NCI-H1694 treated with DMSO at 0.1 percent for 48 hours (cell line): ENCODE data around the gene NR4A1.

Experiments
- DNase-seq: peaks from one replicate; lab custom pipeline; 2025; lab: John Stamatoyannopoulos, UW

Gene NR4A1

DNA sequence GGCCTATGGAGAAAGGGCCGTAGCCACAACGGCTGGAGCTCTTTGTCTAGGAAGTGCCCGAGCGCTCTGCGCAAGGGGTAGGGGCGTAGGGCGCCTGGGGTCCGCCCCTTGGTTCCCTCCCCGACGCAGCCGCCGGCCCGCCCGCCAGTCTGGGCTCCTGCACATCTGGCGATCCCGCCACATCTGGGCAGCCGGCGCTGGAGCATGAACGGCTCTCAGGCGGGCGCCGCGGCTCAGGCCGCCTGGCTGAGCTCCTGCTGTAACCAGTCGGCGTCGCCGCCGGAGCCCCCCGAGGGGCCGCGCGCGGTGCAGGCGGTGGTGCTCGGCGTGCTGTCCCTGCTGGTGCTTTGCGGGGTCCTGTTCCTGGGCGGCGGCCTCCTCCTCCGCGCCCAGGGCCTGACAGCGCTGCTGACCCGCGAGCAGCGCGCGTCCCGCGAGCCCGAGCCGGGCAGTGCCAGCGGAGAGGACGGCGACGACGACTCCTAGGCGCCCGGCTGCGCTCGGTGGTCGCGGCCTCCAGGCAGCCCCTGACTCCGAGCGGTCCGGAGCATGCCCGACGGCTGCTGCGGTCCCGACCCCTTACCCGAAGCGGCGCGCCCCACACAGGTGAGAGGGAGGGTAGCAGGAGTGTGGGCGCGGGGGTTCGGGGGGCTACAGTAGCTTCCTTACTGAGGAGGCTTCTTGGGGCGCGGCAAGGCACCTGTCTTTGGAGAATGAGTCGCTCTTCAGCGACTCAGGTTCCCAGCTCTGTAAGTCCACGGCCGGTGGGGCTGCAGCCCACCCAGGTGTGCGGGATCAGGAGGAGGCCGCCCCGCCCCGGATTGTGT, 28.5 kb downstream of the NR4A1 start, which contains the start of gene SMIM41:
TSS of gene SMIM41 (plus strand) at position 129 of the 827 bp plus-strand sequence. CDS start at position 205, 76 bp downstream.
- no peak for DNase-seq

DNA sequence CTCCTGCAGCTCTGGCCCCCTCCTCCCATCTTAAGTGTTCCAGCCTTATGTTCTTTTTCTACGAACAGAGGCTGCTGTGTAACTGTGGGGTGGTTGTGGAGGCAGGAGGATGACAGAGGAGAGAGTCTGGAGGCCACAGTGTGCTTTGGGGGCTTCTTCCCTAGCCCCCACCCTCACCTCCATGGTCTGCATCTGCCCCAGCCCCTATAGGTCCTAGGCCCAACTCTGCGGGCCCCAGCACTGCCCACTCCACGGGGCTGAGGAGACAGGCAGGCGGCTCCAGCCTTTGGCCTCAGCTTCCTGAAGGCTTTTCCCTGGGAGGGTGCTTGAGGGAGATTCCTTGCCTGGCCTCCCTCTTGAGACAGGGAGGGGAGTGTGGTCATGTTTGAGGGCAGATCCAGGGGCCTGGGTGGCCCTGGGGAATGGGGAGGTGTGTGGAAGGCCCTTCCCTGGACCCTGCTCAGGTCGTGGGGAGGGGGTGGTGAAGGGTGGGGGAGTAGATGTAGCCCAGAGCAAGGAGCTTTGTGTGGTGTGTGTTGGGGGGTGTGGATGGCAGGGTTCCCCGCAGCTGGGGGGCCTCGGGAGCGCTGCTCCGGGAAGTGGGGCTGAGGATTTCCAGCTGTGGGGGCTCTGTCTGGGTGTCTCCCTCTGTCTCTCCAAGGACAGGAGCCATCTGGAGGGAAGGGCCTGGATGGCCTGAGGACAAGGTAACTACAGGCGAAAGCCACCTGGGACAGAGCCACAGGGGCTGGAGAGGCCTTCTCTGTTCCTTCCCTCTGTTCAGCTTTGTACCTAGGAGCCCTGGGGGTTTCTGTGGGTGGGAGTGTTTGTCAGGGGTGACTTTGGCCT, 29.4 kb downstream of the NR4A1 start:
- no peak for DNase-seq

- no peak for DNase-seq
These were observed 30.1 kb downstream of the NR4A1 start for GRCh38 chr12:52081263-52081733.

DNA sequence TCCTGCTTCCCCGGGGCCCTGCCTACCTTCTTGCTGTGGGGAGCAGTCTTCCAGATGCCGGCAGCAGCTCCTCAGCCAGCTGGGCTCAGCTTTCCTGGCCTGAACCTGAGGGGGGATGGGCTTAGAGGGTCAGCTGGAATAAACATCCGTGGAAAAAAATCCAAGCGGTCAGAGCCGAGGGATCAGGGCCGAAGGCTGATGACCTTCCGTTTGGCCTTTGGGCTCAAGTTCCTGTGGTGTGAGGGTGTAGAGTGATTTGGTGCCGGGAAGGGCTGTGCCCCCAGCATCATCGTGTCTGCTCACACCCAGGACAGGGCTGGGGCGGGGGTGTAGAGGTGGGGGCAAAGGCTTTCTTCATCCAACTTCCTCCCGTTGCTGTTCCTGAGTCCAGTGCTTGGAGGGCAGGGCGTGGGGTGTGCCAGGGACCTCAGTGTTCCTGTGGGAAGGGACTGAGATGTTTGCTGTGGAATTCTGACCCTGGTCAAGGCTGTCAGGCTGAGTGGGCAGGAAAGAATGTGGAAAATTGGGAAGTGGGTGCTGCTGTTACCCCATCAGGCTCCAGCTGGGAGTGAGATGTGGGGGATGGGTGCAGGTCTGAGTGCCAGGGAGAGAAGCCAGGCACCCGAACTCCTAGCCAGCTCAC, 30.9 kb downstream of the NR4A1 start:
- DNase-seq: no peak

- DNase-seq: no peak
These were observed 31.4 kb downstream of the NR4A1 start for GRCh38 chr12:52082669-52082987.

DNA sequence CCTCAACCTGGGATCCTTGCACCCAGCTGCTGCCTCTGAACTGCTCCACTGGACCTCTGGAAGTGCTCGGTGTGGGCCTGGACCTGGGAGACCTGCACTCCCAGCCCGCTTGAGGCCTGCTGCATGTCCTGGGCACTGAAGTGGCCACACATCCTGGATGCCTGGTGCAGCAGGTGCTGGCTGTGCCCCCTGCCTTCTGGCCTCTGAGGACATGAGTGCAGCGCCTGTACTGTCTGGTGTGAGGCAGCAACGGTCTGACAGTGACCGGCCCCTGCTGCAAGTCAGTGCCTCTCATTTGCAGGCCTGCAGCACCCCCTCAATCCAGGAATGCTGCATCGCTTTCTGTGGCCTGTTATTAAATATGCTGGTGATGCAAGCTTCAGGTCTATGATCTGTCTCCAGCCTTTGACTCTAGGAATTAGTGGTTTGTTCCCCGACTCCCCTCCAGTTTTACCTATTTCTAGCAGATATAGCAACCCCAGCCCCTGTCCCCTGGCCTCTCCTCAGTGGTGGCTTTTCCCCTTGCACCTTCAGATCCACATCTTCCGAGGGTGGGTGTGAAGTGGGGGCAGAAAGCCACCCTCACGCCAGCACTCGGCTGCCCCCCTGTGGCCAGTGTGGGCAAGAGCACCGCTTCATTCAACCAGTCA, 31.9 kb downstream of the NR4A1 start:
- peak; percentile 39 for DNase-seq

GRCh38 chr12:52083638-52083996, 32.4 kb downstream of the NR4A1 start:
- DNase-seq: no peak

- DNase-seq: no peak
These were observed 33.4 kb downstream of the NR4A1 start for GRCh38 chr12:52084491-52085231.

- DNase-seq: no peak
These were observed 34.5 kb downstream of the NR4A1 start for GRCh38 chr12:52085682-52086180.

- DNase-seq: no peak
These were observed 35.1 kb downstream of the NR4A1 start for GRCh38 chr12:52086366-52086765.

- no peak for DNase-seq
These were observed 35.9 kb downstream of the NR4A1 start for GRCh38 chr12:52086944-52087835.

DNA sequence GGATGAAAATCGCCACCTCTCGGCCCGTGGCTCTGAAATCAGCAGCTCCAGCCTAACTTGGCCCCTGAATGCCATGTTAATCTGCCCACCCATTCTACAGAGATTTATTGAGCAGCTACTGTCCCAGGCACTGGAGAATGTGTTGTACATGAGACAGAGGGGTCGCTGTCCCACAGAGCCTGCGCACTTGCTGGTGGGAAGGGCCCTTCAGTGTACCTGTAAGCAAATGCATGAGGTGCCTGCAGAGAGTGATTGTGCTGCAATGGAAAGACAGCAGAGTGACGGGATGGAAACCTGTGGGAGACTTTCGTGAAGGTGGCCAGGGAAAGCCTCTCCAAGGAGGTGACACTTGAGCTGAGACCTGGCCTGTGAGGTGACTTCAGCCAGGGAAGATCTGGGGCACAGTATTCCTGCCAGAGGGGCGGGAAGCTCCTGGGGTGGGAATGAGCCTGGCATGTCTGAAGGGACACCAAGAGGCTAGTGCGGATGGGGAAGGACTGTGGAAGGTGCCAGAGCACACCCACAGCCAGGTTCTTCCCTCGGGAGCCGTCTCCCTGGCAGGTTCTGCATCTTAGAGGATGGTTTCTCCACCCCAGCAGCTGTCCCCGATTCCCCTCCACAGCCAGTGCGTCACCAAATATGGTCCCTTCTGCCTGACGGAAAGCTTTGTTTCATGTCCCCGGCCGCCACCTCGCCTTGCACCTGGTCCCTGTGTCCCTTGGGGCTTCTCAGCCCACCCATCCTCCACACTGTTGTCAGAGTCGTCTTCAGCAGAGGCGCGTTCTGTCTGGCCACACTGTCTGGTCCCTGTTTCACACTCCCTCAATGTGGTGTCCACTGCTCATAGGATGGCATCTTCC, 36.9 kb downstream of the NR4A1 start:
- DNase-seq: peak; percentile 2

DNA sequence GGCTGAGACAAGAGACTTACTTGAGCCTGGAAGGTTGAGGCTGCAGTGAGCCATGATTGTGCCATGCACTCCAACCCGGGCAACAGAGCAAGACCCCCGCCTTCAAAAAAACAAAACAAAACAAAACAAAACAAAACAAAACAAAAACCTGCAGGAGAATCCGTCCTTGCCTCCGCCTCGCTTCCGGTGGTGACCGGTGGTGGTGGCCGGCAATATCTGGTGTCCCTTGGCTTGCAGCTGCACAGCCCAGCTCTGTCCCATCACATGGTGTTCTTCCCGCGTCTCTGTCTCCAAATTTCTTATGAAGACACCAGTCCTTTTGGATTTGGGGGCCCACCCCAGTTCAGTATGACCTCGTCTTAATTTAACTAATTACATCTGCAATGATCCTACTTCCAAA, 38.2 kb downstream of the NR4A1 start:
- DNase-seq: no peak

- DNase-seq: no peak
These were observed 39.0 kb downstream of the NR4A1 start for GRCh38 chr12:52090291-52090690.

- no peak for DNase-seq
These were observed 39.8 kb downstream of the NR4A1 start for GRCh38 chr12:52091061-52091460.

GRCh38 chr12:52091869-52092268, 40.6 kb downstream of the NR4A1 start:
- DNase-seq: no peak

- no peak for DNase-seq
These were observed 42.1 kb downstream of the NR4A1 start for GRCh38 chr12:52093346-52093745.

DNA sequence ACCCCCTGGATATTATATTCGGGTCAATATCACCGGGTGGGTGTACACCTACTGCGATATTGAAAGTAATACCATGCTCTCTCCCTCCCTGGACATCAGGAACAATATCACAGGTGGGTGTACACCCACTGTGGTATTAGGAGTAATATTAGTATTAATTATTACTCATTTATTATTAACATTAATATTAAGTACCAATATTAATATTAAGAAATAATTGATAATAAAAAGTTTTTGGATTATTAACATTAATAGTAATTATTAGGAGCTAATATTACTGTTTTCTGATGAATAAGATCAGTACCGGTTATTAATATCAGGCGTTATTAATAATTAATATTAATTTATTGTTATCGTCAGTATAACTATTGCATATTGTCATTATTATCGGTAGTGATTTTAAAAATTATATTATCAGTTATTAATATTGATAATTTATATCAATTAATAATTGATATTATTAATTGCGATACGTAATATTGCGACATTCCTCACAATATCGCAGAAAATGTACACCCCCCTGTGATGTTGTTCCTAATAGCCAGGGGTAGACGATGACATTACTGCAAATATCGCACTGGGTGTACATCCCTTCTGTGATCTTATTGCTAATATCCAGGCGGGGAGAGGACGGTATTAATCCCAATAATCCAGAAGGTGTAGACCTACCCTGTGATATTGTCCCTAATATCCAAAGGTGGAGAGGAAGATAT, 45.2 kb downstream of the NR4A1 start:
- DNase-seq: no peak
